Ovary (tissue), 3 donors: ENCODE measurements around the gene GAP43.

Source experiments
- CTCF ChIP-seq, 3 donors: fragments of 450-650 bp in 2 of 3; fragments of 200-600 bp in 1 of 3; IDR thresholded peaks; one replicate each; pipeline versions ENCODE4 v1.5.1 to v1.8.0; 2016 to 2022; ENCODE audit warnings: antibody characterized with exemption in 3 of 3, mild to moderate bottlenecking in 1 of 3
- EP300 ChIP-seq: sonication (generic); formaldehyde crosslinking; IDR thresholded peaks from one replicate; pipeline ENCODE4 v1.6.1; 2017; ENCODE audit warnings: antibody characterized with exemption
- POLR2A ChIP-seq: fragments of 450-650 bp; IDR thresholded peaks from one replicate; pipeline ENCODE4 v1.6.1; 2017; ENCODE audit warnings: antibody characterized with exemption, mild to moderate bottlenecking, moderate library complexity
- donor health status: DM: no; HTN: no; CAD: no.

GRCh38 chr3:115617591-115617990, 5.7 kb upstream of the GAP43 start:
- TF ChIP-seq CTCF (IDR thresholded peaks at IDR 0.05) (no peak), POLR2A (no peak), EP300 (no peak)
